Measurements from ENCODE around the gene ZBED1.
"Not testable (repeated sequence)": the region's sequence is repeated elsewhere in the genome, so short reads cannot be mapped to it uniquely, and the experiment has no call there.

ZBED1 gene

DNA sequence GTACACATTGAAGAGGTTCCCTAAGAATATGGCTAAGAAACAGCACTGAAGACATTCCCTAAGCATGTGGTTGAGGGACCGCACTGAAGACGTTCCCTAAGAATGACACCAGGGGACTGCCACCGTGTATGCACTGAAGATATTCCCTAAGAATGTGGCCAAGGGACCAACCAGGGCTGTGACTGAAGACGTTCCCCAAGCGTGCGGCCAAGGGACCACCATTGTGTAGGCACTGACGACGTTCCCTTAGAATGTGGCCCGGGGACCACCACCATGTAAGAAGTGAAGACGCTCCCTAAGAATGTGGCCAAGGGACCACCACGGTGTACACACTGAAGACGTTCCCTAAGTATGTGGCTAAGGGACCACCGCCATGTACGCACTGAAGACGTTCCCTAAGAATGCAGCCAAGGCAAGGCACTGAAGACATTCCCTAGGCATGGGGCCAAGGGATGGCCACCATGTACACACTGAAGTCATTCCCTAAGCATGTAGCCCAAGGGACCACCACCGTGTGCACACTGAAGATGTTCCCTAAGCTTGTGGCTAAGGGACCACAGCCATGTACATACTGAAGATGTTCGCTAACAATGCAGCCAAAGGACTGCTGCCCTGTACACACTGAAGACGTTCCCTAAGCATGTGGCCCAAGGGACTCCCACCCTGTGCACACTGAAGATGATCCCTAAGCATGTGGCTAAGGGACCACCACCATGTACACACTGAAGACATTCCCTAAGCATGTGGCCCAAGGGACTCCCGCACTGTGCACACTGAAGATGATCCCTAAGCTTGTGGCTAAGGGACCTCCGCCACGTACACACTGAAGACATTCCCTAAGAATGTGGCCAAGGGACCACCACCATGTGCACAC, 22.0 kb downstream of the ZBED1 start:
- TF ChIP-seq, protein P1, sequence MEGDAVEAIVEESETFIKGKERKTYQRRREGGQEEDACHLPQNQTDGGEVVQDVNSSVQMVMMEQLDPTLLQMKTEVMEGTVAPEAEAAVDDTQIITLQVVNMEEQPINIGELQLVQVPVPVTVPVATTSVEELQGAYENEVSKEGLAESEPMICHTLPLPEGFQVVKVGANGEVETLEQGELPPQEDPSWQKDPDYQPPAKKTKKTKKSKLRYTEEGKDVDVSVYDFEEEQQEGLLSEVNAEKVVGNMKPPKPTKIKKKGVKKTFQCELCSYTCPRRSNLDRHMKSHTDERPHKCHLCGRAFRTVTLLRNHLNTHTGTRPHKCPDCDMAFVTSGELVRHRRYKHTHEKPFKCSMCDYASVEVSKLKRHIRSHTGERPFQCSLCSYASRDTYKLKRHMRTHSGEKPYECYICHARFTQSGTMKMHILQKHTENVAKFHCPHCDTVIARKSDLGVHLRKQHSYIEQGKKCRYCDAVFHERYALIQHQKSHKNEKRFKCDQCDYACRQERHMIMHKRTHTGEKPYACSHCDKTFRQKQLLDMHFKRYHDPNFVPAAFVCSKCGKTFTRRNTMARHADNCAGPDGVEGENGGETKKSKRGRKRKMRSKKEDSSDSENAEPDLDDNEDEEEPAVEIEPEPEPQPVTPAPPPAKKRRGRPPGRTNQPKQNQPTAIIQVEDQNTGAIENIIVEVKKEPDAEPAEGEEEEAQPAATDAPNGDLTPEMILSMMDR (IDR thresholded peaks at IDR 0.05; ENCODE audit: poor library complexity, severe bottlenecking) = no peak
- Histone ChIP-seq H3K4me3 (ENCODE audit: severe bottlenecking) (no peak overlapping the region), H3K36me3 (ENCODE audit: low read depth) (0 out of 2 replicates have a peak, but pooled peaks cover 4% of the 10 kb centered on the region), H3K27me3 (ENCODE audit: insufficient read depth, poor library complexity, severe bottlenecking) (no peaks in the 10 kb centered on the region), H3K4me1 (ENCODE audit: insufficient read depth, poor library complexity, severe bottlenecking) (no peaks in the 10 kb centered on the region), H3K9me3 (ENCODE audit: severe bottlenecking) (no peaks in the 10 kb centered on the region), H3K27ac (ENCODE audit: poor library complexity, severe bottlenecking) (no peak overlapping the region)
- ATAC-seq (ENCODE audit: low read depth) = no peak
- DNase-seq (ENCODE audit: low spot score) = peak; percentile 51

DNA sequence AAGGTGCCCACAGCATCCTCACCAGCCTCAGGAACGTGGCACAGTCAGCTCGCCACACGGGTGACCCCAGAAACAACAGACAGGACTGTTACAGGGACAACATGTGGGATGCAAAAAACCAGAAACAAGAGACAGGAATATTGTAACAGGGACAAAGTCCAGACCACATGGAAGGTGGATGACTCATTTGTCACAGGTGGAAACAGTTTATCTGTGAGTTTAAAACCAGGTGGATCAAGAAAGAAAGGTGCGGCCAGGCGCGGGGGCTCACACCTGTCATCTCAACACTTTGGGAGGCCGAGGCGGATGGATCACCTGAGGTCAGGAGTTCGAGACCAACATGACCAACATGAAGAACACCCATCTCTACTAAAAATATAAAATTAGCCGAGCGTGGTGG, 23.5 kb downstream of the ZBED1 start:
- H3K4me1 ChIP-seq (ENCODE audit: insufficient read depth, poor library complexity, severe bottlenecking); H3K27me3 ChIP-seq (ENCODE audit: insufficient read depth, poor library complexity, severe bottlenecking); H3K9me3 ChIP-seq (ENCODE audit: severe bottlenecking); H3K4me3 ChIP-seq (ENCODE audit: severe bottlenecking); ATAC-seq (ENCODE audit: low read depth); H3K36me3 ChIP-seq (ENCODE audit: low read depth); H3K27ac ChIP-seq (ENCODE audit: poor library complexity, severe bottlenecking): not testable (repeated sequence)
- DNase-seq (ENCODE audit: low spot score) = peak; percentile 9

GRCh38 chrX:2474963-2475726, 25.6 kb downstream of the ZBED1 start:
- ATAC-seq (ENCODE audit: low read depth) (no peak), DNase-seq (ENCODE audit: low spot score) (peak; percentile 7)
- H3K27me3 ChIP-seq (ENCODE audit: insufficient read depth, poor library complexity, severe bottlenecking) = no peaks in the 10 kb centered on the region
- no peaks in the 10 kb centered on the region for H3K36me3 ChIP-seq (ENCODE audit: low read depth)
- peaks cover 3% of the 10 kb centered on the region for H3K9me3 ChIP-seq (ENCODE audit: severe bottlenecking)
- TF ChIP-seq, protein P1 (IDR thresholded peaks at IDR 0.05; ENCODE audit: poor library complexity, severe bottlenecking) = no peak
- H3K4me3 ChIP-seq (ENCODE audit: severe bottlenecking) = no peak overlapping the region
- no peak overlapping the region for H3K27ac ChIP-seq (ENCODE audit: poor library complexity, severe bottlenecking)
- no peaks in the 10 kb centered on the region for H3K4me1 ChIP-seq (ENCODE audit: insufficient read depth, poor library complexity, severe bottlenecking)

DNA sequence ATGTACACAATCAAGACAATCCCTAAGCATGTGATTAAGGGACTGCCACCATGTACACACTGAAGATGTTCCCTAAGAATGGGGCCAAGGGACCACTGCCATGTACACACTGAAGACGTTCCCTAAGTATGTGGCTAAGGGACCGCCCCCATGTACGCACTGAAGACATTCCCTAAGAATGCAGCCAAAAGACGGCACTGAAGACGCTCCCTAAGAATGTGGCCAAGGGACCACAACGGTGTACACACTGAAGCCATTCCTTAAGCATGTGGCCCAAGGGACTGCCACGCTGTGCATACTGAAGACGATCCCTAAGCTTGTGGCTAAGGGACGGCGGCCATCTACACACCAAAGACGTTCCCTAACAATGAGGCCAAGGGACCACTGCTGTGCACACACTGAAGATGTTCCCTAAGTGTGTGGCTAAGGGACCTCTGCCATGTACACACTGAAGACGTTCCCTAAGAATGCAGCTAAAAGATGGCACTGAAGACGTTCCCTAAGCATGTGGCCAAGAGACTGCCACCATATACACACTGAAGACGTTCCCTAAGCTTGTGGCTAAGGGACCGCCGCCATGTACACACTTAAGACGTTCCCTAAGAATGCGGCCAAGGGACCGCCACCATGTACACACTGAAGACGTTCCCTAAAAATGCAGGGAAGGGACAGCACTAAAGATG, 26.4 kb downstream of the ZBED1 start:
- Histone ChIP-seq H3K27me3 (ENCODE audit: insufficient read depth, poor library complexity, severe bottlenecking) (no peaks in the 10 kb centered on the region), H3K27ac (ENCODE audit: poor library complexity, severe bottlenecking) (no peak overlapping the region), H3K9me3 (ENCODE audit: severe bottlenecking) (peaks cover 3% of the 10 kb centered on the region), H3K4me1 (ENCODE audit: insufficient read depth, poor library complexity, severe bottlenecking) (no peaks in the 10 kb centered on the region), H3K36me3 (ENCODE audit: low read depth) (no peaks in the 10 kb centered on the region), H3K4me3 (ENCODE audit: severe bottlenecking) (no peak overlapping the region)
- TF ChIP-seq, protein P1 (IDR thresholded peaks at IDR 0.05; ENCODE audit: poor library complexity, severe bottlenecking) = no peak
- ATAC-seq (ENCODE audit: low read depth) = no peak
- no peak for DNase-seq (ENCODE audit: low spot score)

DNA sequence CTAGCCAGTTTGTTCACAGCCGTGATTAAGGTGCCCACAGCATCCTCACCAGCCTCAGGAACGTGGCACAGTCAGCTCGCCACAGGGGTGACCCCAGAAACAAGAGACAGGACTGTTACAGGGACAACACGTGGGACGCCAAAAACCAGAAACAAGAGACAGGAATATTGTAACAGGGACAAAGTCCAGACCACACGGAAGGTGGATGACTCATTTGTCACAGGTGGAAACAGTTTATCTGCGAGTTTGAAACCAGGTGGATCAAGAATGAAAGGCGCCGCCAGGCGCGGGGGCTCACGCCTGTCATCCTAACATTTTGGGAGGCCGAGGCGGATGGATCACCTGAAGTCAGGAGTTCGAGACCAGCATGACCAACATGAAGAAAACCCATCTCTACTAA, 27.7 kb downstream of the ZBED1 start:
- not testable (repeated sequence) for H3K27me3 ChIP-seq (ENCODE audit: insufficient read depth, poor library complexity, severe bottlenecking); H3K27ac ChIP-seq (ENCODE audit: poor library complexity, severe bottlenecking); H3K4me3 ChIP-seq (ENCODE audit: severe bottlenecking); H3K9me3 ChIP-seq (ENCODE audit: severe bottlenecking); H3K36me3 ChIP-seq (ENCODE audit: low read depth); DNase-seq (ENCODE audit: low spot score); ATAC-seq (ENCODE audit: low read depth); H3K4me1 ChIP-seq (ENCODE audit: insufficient read depth, poor library complexity, severe bottlenecking)
